Heart left ventricle (tissue), 16 donors: Measurements from ENCODE around the gene SLC35F5. TPM values are rescaled to one million over a fixed set of nuclear protein-coding genes. Genes with fewer than 3 reads are reported as not detected.

ENCODE experiments used
- ATAC-seq, 4 donors: fragments of 200-7000 bp; cut with Tn5 transposase; one replicate each; pipeline ENCODE4 v1.9.1; 2020 to 2022; ENCODE audit warnings: moderate library complexity in 4 of 4, mild to moderate bottlenecking in 3 of 4, moderate number of reproducible peaks in 1 of 4
- DNase-seq, 5 donors: peaks; one replicate each; pipeline ENCODE4 v3.0.0-alpha.2; 2020
- H3K27ac ChIP-seq, 12 donors: fragments of 200-600 bp; sonication (generic) in 4 of 12; one replicate each; pipeline versions ENCODE4 v1.5.0 to v1.8.0; 2016 to 2022; ENCODE audit warnings: mild to moderate bottlenecking in 2 of 12
- H3K27me3 ChIP-seq, 9 donors: fragments of 200-600 bp; sonication (generic) in 2 of 9; one replicate each; pipeline versions ENCODE4 v1.5.1 to v1.8.0; 2016 to 2022; ENCODE audit warnings: mild to moderate bottlenecking in 3 of 9
- H3K36me3 ChIP-seq, 9 donors: fragments of 200-600 bp; sonication (generic) in 2 of 9; one replicate each; pipeline versions ENCODE4 v1.5.0 to v1.8.0; 2018 to 2022; ENCODE audit warnings: mild to moderate bottlenecking in 2 of 9
- H3K4me1 ChIP-seq, 12 donors: fragments of 200-600 bp; sonication (generic) in 4 of 12; one replicate each; pipeline versions ENCODE4 v1.5.0 to v1.8.0; 2016 to 2022; ENCODE audit warnings: mild to moderate bottlenecking in 3 of 12
- H3K4me3 ChIP-seq, 12 donors: fragments of 200-600 bp; sonication (generic) in 4 of 12; one replicate each; pipeline versions ENCODE4 v1.5.0 to v1.8.0; 2017 to 2022; ENCODE audit warnings: mild to moderate bottlenecking in 9 of 12, moderate library complexity in 4 of 12
- H3K9me3 ChIP-seq, 12 donors: fragments of 200-600 bp; sonication (generic) in 4 of 12; one replicate each; pipeline versions ENCODE4 v1.5.0 to v1.8.0; 2016 to 2022; ENCODE audit warnings: mild to moderate bottlenecking in 1 of 12
- POLR2A ChIP-seq, 2 donors: fragments of 450-650 bp; IDR thresholded peaks; one replicate each; pipeline ENCODE4 v1.6.1; 2017; ENCODE audit warnings: antibody characterized with exemption in 2 of 2, mild to moderate bottlenecking in 2 of 2, moderate library complexity in 2 of 2
- WGBS, 4 donors: extraction: QIAGEN DNeasy Blood & Tissue Kit in 2 of 4; methylation state at CpG; one replicate each; pipeline versions ENCODE4 v1.1.5 to v1.1.7; 2013 to 2018; 5-methylcytosine and 5-hydroxymethylcytosine counted together
- intact Hi-C, 10 donors: fragments of 100-400 bp; cut with DNase I; formaldehyde crosslinking; loops; one replicate each; pipeline versions ENCODE4 v1.11.1 to v1.14.2; 2022
- polyA plus RNA-seq, 2 donors: library from polyadenylated mRNA; stranded (reverse); fragments of 200-250 nt; gene quantifications; one replicate each; pipeline ENCODE4 v1.2.3, GENCODE V29; 2013
- total RNA-seq, 9 donors: library from RNA; depleted of rRNA in 2 of 9; stranded (reverse); fragments of >200 nt in 2 of 9; fragmentation: NEBNext Ultra II Directional in 3 of 9; extraction: Animal tissue kit (Norgen Biotek cat#: 25700) in 3 of 9; gene quantifications; one replicate each; pipeline versions ENCODE4 v1.1.0 to v1.2.4, GENCODE V29; 2016 to 2023
- TF ChIP-seq, protein P1 (sequence below), 12 donors: fragments of 200-600 bp; sonication (generic) in 4 of 12; IDR thresholded peaks; one replicate each; pipeline versions ENCODE4 v1.5.0 to v1.8.0; 2018 to 2022; ENCODE audit warnings: antibody characterized with exemption in 12 of 12, mild to moderate bottlenecking in 5 of 12
- donor health status: ischemic (EF 13 %, LVEDD 7.1; RV severe dilation, severe dysfunction).
- donor health status: healthy with polysubstance abuse.
- donor health status: DM: no; HTN: yes; CAD: no.
- donor health status: DM: no; HTN: no; CAD: no.
- donor health status: ischemic (EF 25% LVEDD 6.9; RV normal size, moderate dysfunction).
- donor health status: ischemic (EF 25% LVEDD 5.7; RV mildly dilated, moderate dysfunction).
- donor health status: healthy.
- donor health status: DM: yes; HTN: yes; CAD: no.
- donor health status: ischemic (EF 35%, LVEDD 5.7; RV mildly dilated, moderate dysfunction).
- donor health status: nonischemic (EF 11% LVEDD 7.7; RV severe dilation, severe dysfunction).
- donor health status: DM: yes; HTN: yes; CAD: no.
- donor health status: PGD.
- donor health status: ischemic (EF 29% LVEDD 5.4; RV normal size, mild dysfunction).
- donor health status: nonischemic (EF 23%, LVEDD 6.1; RV moderate dilation, normal function).

The SLC35F5 gene
- total and polyA plus RNA-seq, 11 donors, result 22.6 to 97.2 (median 61.9) TPM

DNA sequence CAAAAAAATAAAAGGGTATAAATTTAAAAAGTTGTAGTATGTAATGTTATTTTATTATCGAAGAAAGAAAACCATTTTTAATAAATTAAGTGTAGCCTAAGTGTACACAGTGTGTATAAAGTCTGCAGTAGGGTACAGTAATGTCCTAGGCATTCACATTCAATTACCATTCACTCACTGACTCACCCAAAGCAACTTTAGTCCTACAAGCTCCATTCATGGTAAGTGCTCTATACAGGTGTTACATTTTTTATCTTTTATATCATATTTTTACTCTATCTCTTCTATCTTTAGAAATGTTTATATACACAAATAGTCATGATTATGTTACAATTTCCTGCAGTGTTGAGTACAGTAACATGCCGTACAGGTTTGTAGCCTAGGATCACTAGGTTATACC, 69.9 kb downstream of the SLC35F5 start:
- no peak overlapping the region for H3K4me3 ChIP-seq
- intact Hi-C loops, result no loop called here
- DNase-seq (no peak), ATAC-seq (no peak)
- no peak overlapping the region for H3K27ac ChIP-seq
- no peaks in the 10 kb centered on the region for H3K36me3 ChIP-seq
- no peaks in the 10 kb centered on the region for H3K27me3 ChIP-seq
- no peaks in the 10 kb centered on the region for H3K4me1 ChIP-seq
- H3K9me3 ChIP-seq, result peaks cover 0 to 4% (median 0%) of the 10 kb centered on the region in 12 donors
- 85 to 92% (median 88%) methylated on average over 2 of the region's 2 CpGs for WGBS, 4 donors
- TF ChIP-seq POLR2A (IDR thresholded peaks at IDR 0.05), result no peak
- TF ChIP-seq, protein P1, sequence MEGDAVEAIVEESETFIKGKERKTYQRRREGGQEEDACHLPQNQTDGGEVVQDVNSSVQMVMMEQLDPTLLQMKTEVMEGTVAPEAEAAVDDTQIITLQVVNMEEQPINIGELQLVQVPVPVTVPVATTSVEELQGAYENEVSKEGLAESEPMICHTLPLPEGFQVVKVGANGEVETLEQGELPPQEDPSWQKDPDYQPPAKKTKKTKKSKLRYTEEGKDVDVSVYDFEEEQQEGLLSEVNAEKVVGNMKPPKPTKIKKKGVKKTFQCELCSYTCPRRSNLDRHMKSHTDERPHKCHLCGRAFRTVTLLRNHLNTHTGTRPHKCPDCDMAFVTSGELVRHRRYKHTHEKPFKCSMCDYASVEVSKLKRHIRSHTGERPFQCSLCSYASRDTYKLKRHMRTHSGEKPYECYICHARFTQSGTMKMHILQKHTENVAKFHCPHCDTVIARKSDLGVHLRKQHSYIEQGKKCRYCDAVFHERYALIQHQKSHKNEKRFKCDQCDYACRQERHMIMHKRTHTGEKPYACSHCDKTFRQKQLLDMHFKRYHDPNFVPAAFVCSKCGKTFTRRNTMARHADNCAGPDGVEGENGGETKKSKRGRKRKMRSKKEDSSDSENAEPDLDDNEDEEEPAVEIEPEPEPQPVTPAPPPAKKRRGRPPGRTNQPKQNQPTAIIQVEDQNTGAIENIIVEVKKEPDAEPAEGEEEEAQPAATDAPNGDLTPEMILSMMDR (IDR thresholded peaks at IDR 0.05), result no peak

DNA sequence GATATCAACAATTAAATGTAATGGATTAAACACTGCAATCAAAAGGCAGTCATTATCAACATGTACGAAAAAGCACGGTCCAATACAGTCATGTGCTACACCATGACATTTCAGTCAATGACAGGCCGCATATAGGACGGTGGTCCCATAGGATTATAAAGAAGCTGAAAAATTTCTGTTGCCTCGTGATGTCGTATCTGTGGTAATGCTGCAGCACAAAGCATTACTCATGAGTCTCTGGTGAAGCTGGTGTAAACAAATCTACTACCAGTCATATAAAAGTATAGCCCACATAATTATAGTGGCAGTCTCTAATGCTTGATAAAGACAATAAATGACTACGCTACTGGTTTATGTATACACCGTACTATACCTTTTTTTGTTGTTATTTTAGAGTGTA, 71.0 kb downstream of the SLC35F5 start:
- H3K4me1 ChIP-seq, result no peaks in the 10 kb centered on the region
- no peaks in the 10 kb centered on the region for H3K36me3 ChIP-seq
- DNase-seq (no peak), ATAC-seq (no peak)
- TF ChIP-seq POLR2A (IDR thresholded peaks at IDR 0.05), result no peak
- TF ChIP-seq, protein P1 (IDR thresholded peaks at IDR 0.05), result no peak
- no peaks in the 10 kb centered on the region for H3K27me3 ChIP-seq
- WGBS, 4 donors, result 80 to 85% (median 82%) methylated on average over 8 of the region's 8 CpGs
- no peak overlapping the region for H3K27ac ChIP-seq
- no peak overlapping the region for H3K4me3 ChIP-seq
- peaks cover 0 to 4% (median 0%) of the 10 kb centered on the region in 12 donors for H3K9me3 ChIP-seq
- intact Hi-C loops, result no loop called here

DNA sequence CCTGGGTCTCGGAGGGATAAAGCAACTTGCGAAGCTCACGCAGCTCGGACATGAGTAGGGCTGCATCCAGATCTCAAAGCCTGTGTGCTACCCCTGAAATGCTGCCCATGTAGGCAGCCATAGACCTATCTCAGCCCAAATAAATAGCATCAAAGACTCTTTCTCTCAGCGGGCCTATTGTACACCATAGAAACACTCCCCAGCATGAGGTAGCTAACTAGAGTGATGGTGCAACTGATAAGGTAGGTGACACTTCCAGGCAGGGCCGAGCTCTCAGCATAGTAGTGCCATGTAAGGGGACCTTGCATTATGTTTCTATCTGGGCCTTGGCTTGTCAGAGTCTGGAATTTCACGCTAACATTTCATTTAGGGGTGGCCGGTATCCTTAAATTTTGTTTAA, 77.0 kb downstream of the SLC35F5 start:
- intact Hi-C loops, result no loop called here
- H3K4me1 ChIP-seq, result peaks cover 0 to 32% (median 14%) of the 10 kb centered on the region in 12 donors

DNA sequence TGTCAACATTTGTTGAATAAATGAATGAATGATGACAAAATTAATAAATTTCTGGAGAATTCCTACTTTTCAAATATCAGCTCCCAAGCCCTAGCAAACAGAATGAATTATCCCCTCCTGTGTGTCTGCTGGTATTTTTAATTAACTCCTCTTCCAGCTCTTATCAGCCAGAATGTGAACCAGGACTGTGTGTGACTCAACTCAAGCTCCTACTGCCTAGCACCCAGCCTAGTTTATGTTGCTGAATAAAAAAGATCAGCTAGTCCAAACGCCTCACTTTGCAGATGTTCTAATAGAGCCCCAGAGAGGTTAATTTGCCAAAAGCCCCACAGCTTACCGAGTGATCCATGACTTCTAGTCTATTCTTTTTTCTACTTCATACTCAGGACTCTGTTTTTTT, 79.1 kb downstream of the SLC35F5 start:
- DNase-seq (no peak), ATAC-seq (peak; percentile 62 to 88 (median 78))
- TF ChIP-seq POLR2A (IDR thresholded peaks at IDR 0.05), result no peak
- TF ChIP-seq, protein P1 (IDR thresholded peaks at IDR 0.05), result no peak
- Histone ChIP-seq H3K27ac (peak overlapping the region in 4 of 12 donors; percentile 63 to 79 (median 76)), H3K27me3 (no peaks in the 10 kb centered on the region), H3K36me3 (no peaks in the 10 kb centered on the region), H3K4me1 (peaks cover 0 to 32% (median 14%) of the 10 kb centered on the region in 12 donors), H3K9me3 (no peaks in the 10 kb centered on the region), H3K4me3 (no peak overlapping the region)
- WGBS, 4 donors, result 45 to 64% (median 59%) methylated on average over 2 of the region's 2 CpGs
- intact Hi-C loops, result no loop called here

More for the DNA sequence above, 77.0 kb downstream of the SLC35F5 start:
- WGBS, 4 donors, result 85 to 89% (median 87%) methylated on average over 8 of the region's 8 CpGs
- Histone ChIP-seq H3K27me3 (no peaks in the 10 kb centered on the region), H3K27ac (no peak overlapping the region), H3K4me3 (no peak overlapping the region), H3K36me3 (no peaks in the 10 kb centered on the region), H3K9me3 (peaks cover 0 to 4% (median 0%) of the 10 kb centered on the region in 12 donors)
- DNase-seq (no peak), ATAC-seq (no peak)
- TF ChIP-seq, protein P1 (IDR thresholded peaks at IDR 0.05), result no peak
- no peak for TF ChIP-seq POLR2A (IDR thresholded peaks at IDR 0.05)
